ENCODE measurements around the gene ST3GAL2.

ST3GAL2 gene

GRCh38 chr16:70437017-70437581, 1.8 kb downstream of the ST3GAL2 start:
- no peak for DNase-seq

DNA sequence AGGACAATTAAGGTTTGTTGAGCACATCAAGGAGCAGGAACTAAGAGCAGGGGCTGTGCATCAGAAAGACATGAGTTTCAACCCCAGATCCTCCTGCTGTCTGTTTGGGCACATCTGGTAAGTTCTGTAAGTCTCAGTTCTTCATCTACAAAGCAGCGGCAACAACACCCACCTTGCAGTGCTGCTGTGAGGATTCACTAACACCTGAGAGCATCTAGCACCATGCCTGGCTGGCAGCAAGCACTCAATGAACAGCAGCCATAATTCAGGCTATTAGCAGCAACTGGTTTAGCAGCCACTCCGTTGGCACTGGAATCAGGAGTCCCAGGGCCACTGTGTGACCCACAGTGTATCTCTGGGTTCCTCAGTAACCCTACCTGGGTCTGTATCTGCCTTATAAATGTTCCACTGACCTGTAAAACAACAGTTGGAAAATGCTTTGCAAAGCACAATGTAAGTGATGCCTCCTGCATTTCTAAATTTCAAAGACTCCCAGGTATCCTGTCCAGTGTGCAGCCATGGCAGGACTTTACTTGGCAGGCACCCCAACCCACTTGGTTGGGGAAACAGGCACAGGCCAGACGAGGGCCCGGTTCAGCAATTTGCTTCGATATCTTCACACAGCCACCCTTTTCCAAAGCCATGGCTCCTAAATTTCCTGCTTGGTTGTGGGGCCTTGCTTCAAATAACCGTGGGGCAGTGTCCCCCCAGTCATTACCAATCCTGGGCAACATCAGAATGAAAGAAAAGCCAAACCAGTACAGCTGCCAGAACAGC, 4.2 kb downstream of the ST3GAL2 start:
- DNase-seq = no peak

- DNase-seq = no peak
Measured at GRCh38 chr16:70433458-70434103, 5.3 kb downstream of the ST3GAL2 start.

- no peak for DNase-seq
Measured at GRCh38 chr16:70432723-70433457, 6.0 kb downstream of the ST3GAL2 start.

- DNase-seq = no peak
Measured at GRCh38 chr16:70432356-70432722, 6.6 kb downstream of the ST3GAL2 start.

DNA sequence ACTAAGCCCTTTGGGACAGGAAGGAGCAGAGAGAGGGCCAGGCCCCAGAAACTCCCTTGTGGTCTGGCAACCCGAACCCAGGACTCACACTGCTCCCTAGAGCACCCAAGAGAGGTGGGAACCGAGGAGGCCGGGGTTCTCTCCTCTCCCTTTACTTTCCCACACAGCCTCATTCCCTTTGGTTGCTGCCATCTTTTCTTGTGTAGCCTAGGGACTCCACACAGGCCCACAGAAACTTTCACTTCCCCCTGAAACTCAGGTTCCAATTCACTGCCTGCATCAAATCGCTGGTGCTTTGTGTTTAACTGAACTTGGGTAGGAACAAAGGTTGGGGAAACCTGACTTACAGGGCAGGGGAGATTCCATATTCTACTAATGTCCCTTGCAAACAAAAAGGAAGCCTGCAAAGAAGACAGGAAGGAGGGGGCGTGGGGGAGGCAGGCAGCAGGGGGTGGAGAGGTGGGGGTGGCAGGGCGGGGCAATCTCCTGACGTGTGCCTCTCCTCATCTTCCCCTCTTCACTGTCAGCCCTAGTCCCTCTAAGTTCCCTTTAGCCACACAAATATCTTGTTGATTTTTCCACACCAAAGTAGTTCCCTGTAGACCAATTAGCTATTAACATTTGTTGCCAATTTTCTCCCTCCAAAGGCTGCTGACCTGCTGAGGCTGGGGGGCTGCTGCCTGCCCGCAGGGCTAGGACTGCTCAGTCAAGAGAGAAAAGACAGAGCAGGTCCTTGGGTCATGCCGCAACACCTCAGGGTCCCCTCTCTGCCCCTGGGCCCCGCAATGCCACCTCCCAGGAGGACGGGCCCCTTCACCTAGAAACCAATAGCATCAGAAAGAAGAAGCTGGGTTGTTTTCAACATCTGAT, 8.0 kb downstream of the ST3GAL2 start:
- DNase-seq = no peak

DNA sequence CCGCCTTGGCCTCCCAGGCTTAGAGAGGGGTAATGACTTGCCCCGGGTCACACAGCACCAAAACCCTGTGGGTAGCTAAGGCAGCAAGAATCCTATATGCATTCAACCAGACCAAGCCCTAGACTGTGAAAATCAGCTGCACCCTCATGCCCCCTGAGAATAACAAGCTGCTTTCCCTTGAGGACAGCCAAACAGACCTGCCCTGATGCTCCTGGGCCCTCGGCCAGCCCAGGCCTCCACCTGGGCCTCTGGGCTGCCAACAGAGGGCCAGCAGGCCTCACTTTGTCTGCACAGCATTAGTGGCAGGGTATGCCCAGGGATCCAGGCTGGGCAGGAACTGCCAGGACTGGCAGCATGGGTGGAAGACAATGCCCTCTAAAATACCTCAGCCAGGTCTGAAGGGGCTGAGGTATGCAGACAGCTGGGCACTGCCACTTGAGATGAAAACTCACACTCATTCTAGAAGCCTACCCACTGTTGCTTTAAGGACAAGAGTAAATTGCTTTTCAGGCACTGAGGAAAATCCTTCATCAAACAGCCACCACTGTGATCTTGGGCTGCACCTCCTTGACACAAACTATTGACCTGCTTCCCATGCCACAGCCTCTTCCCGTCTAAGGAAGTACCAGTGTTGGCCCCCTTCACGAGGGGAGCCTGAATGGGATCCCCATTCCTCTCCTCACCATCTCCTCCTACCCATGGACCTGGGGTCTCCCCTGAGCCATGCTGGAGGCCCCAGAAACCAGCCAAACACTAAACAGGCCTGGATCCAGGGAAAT, 8.8 kb downstream of the ST3GAL2 start:
- DNase-seq = no peak

- peak; percentile 30 for DNase-seq
Measured at GRCh38 chr16:70428178-70428998, 10.5 kb downstream of the ST3GAL2 start.

DNA sequence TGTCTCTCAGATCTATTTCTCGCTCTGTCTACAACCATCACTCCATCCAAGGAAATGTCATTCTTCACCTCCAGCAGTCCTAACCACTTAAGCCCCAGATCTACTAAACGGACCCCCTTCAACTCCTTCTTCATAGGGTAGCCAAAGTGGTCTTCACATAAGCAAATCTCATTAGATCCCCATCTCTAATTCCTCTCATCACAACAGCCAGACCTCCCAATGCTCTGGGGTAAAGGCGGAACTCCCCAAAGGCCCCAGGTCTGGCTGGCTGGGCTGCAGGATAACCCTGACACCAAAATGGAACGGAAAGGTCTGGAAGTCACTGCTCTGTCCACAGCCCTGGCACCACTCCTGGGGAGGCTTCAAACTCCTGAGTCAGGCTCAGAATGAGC, 11.1 kb downstream of the ST3GAL2 start:
- DNase-seq = no peak

DNA sequence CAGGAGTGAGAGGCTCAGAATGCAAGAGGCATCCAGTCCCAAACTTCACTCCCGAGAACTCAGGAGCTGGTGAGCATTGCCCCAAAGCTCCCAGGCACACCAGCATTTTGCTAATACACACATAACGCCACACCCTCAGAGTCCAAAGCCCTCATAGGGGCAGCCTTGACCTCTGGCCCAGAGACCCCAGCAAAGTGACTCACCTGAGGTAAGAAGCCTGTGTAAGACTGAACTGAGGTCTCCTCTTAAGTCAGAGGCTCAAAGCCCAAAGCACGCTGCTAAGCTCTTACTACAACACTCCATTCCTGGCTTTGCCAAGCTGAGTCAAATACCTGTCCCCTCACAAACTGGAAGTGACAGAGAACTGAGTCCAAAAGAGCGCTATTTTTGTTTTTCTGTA, 16.4 kb downstream of the ST3GAL2 start:
- no peak for DNase-seq

- no peak for DNase-seq
Measured at GRCh38 chr16:70421473-70422311, 17.2 kb downstream of the ST3GAL2 start.

DNA sequence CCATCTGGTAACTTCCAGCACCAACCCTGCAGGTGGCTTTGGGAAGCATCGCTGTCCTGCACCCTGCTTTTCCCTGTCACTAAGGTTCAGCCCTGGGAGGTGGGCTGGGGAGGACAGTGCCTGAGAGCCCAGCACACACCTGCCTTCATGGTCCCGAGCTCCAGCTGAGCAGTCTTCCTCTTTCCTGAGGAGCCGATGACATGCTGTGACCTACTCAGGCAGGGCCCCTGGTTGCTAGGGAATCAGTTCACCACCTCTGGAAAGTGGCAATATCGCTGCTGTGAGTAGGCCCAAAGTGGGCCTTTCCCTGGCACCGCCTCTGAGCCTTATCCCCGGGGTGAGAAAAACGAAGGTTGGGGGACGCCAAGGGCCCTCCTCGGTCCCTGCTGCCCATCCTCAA, 17.9 kb downstream of the ST3GAL2 start:
- no peak for DNase-seq

DNA sequence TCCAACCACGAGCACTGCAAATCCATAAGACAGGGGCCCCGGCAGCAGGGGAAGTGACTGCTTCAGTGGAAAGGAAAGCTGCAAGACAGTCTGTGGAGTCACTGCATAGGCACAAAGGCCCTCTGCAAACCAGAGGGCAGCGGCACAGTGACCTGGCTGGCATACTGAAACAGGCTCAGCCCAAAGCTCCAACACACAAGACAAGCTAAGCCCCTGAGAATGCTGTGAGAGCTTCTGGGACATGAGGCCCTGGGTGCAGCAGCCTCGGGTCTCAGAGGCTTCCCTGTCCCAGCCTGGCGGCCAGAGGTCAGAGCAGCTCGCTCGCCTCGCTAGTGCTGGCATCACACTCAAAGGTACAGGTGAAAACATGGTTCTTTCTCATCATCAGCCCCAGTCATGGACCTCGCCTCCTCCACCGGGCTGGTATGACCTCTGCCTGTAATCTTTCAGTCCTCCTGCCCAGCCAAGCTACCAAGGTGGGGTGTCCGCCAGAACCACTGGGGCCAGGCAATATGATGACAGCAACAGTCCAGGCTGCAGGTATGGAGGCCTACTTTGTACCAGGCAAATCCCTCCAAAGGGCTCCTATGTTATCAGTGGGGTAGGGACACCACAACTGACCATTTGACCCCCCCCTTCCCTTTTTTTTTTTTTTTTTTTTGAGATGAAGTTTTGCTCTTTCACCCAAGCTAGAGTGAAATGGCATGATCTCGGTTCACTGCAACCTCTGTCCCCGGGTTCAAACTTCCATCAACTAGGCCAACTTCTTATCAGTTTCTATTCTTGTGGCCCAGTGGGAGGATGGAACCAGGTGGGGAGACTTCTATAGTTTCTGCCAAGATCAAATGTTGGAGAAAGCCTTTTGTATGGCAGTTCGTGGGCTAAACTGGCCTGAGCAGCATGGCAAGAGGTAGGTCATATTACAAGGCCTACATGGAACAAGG, 19.2 kb downstream of the ST3GAL2 start:
- no peak for DNase-seq

DNA sequence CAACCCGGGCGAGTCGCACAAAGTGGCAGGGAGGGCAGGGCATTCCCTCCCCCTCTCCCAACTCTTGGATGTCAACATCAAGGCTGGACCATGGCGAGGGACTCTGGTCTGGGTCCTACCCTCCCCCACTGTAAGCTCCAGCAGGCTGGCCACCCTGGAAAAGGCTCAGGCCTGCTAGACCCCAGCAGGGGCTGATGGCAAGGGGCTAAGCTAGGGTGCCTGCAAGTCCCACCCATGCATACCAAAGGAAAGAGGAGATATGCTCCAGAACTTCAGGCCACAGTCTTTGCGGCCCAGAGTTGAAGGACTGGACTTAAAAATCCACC, 19.9 kb downstream of the ST3GAL2 start:
- no peak for DNase-seq

DNA sequence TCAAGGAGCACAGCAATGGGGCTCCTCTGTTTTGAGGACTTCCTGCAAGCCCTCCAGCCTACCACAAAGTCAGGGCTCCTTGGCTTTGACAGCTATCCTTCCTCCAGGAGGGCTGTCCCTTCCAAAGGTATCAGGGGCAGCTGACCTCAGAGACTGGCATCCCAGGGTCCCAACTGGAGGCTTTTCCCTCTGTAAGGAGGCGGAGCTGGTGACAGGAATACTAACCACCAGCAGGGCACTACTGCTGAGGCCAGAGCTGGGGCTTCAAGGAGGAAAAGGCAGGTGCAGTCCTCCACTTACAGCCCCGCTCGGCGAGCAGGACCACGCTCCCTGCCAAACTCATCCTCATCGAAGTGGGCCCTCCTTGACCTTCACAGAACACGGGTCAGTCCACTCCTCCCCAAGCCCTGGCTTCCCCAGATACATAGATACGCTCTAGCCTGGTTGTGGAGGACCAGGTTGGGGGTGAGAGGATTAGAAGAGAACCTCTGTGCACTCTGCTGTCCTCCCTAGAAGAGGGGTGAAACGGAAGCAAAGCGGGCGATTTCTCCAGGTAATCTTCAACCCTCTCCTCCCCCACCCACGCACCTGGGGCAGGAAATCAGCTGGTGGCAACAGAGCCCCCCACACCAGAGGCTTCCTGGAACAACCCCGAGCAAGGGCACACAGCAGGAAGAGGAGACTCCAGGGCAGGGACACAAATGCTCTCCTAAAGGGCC, 20.5 kb downstream of the ST3GAL2 start:
- DNase-seq = no peak

- DNase-seq = no peak
Measured at GRCh38 chr16:70417661-70418060, 21.2 kb downstream of the ST3GAL2 start.

GRCh38 chr16:70416748-70417616, 21.9 kb downstream of the ST3GAL2 start:
- DNase-seq = no peak
